Prostate gland (tissue), 2 donors: ENCODE results near the gene ITIH5. TPM values are rescaled to one million over a fixed set of nuclear protein-coding genes. Genes with fewer than 3 reads are reported as not detected.

Source experiments
- DNase-seq: peaks from one replicate; pipeline ENCODE4 v3.0.0-alpha.2; 2019; ENCODE audit warnings: low spot score
- H3K27ac ChIP-seq, 2 donors: fragments of 200-600 bp; sonication (generic); 2 replicates each; pipeline ENCODE4 v1.5.1; 2017 to 2019
- H3K27me3 ChIP-seq: fragments of 200-600 bp; sonication (generic); replicated peaks from 2 replicates; pipeline ENCODE4 v1.5.1; 2019; ENCODE audit not compliant: insufficient read depth
- H3K36me3 ChIP-seq, 2 donors: fragments of 200-600 bp; sonication (generic); 1 replicate in 1 of 2; 2 replicates in 1 of 2; pipeline versions ENCODE4 v1.5.1 to v1.8.1; 2017 to 2019
- H3K4me1 ChIP-seq: fragments of 200-600 bp; sonication (generic); replicated peaks from 2 replicates; pipeline ENCODE4 v1.5.1; 2019
- H3K4me3 ChIP-seq, 2 donors: fragments of 200-600 bp; sonication (generic); 2 replicates each; pipeline ENCODE4 v1.5.1; 2017 to 2019
- H3K9me3 ChIP-seq: fragments of 200-600 bp; sonication (generic); 2 replicates; pipeline ENCODE4 v1.5.1; 2017
- CTCF ChIP-seq, 4 experiments: fragments of 200-600 bp in 2 of 4; fragments of 450-650 bp in 2 of 4; sonication (generic) in 2 of 4; IDR thresholded peaks; 1 replicate in 3 of 4; 2 replicates in 1 of 4; pipeline ENCODE4 v1.5.1; 2016 to 2019; ENCODE audit warnings: antibody characterized with exemption in 4 of 4, mild to moderate bottlenecking in 2 of 4, moderate library complexity in 2 of 4
- POLR2A ChIP-seq: fragments of 450-650 bp; IDR thresholded peaks from one replicate; pipeline ENCODE4 v1.6.1; 2016; ENCODE audit warnings: antibody characterized with exemption, mild to moderate bottlenecking
- POLR2AphosphoS5 ChIP-seq: sonication (generic); formaldehyde crosslinking; IDR thresholded peaks from one replicate; pipeline ENCODE4 v1.6.1; 2017; ENCODE audit warnings: antibody characterized with exemption
- WGBS: methylation state at CpG from one replicate; pipeline ENCODE4 v1.1.5; 2018; 5-methylcytosine and 5-hydroxymethylcytosine counted together
- intact Hi-C: fragments of 100-400 bp; cut with DNase I; formaldehyde crosslinking; loops from one replicate; pipeline ENCODE4 v1.14.2; 2022
- total RNA-seq, 2 donors: library from RNA; depleted of rRNA; stranded (reverse); fragments of >200 nt; gene quantifications; one replicate each; pipeline ENCODE4 v1.1.0, GENCODE V29; 2016

The ITIH5 gene
- total RNA-seq, 2 donors from 2014 or later = 13.5 to 42.0 TPM

- intact Hi-C loops = no loop called here
- H3K36me3 ChIP-seq = no peaks in the 10 kb centered on the region
- no peak for TF ChIP-seq POLR2AphosphoS5
- TF ChIP-seq POLR2A = no peak
- no peak for TF ChIP-seq CTCF (IDR thresholded peaks at IDR 0.05)
- 96% methylated on average over 2 of the region's 2 CpGs for WGBS
- H3K4me1 ChIP-seq = no peaks in the 10 kb centered on the region
- no peaks in the 10 kb centered on the region for H3K9me3 ChIP-seq
- H3K27ac ChIP-seq = no peak overlapping the region
- H3K27me3 ChIP-seq = no peaks in the 10 kb centered on the region
- no peak overlapping the region for H3K4me3 ChIP-seq
- no peak for DNase-seq
Observed at GRCh38 chr10:7625009-7625408, 41.8 kb downstream of the ITIH5 start.

- no peak for DNase-seq
- no peaks in the 10 kb centered on the region for H3K27me3 ChIP-seq
- H3K4me1 ChIP-seq = no peaks in the 10 kb centered on the region
- H3K27ac ChIP-seq = no peak overlapping the region
- intact Hi-C loops = no loop called here
- no peak overlapping the region for H3K4me3 ChIP-seq
- 48% methylated on average over 6 of the region's 6 CpGs for WGBS
- TF ChIP-seq POLR2A (no peak), CTCF (IDR thresholded peaks at IDR 0.05) (peak in 2 of 4 experiments; percentile 19 to 31), POLR2AphosphoS5 (peak; percentile 3)
- H3K36me3 ChIP-seq = no peaks in the 10 kb centered on the region
- no peaks in the 10 kb centered on the region for H3K9me3 ChIP-seq
Observed at GRCh38 chr10:7622969-7623368, 43.8 kb downstream of the ITIH5 start.

- Histone ChIP-seq H3K36me3 (no peaks in the 10 kb centered on the region), H3K4me3 (no peak overlapping the region), H3K27ac (no peak overlapping the region), H3K27me3 (no peaks in the 10 kb centered on the region), H3K4me1 (no peaks in the 10 kb centered on the region), H3K9me3 (no peaks in the 10 kb centered on the region)
- intact Hi-C loops = no loop called here
- no peak for TF ChIP-seq POLR2A
- no peak for TF ChIP-seq CTCF (IDR thresholded peaks at IDR 0.05)
- no peak for TF ChIP-seq POLR2AphosphoS5
- WGBS = 23% methylated on average over 2 of the region's 2 CpGs
- no peak for DNase-seq
Observed at GRCh38 chr10:7618461-7618860, 48.3 kb downstream of the ITIH5 start.

- H3K27me3 ChIP-seq = no peaks in the 10 kb centered on the region
- H3K27ac ChIP-seq = no peak overlapping the region
- H3K9me3 ChIP-seq = no peaks in the 10 kb centered on the region
- 93% methylated on average over 3 of the region's 3 CpGs for WGBS
- H3K4me3 ChIP-seq = no peak overlapping the region
- H3K36me3 ChIP-seq = no peaks in the 10 kb centered on the region
- TF ChIP-seq POLR2AphosphoS5 = no peak
- TF ChIP-seq CTCF (IDR thresholded peaks at IDR 0.05) = no peak
- TF ChIP-seq POLR2A = no peak
- no peak for DNase-seq
- no peaks in the 10 kb centered on the region for H3K4me1 ChIP-seq
- intact Hi-C loops = no loop called here
Observed at GRCh38 chr10:7611909-7612308, 54.9 kb downstream of the ITIH5 start.

GRCh38 chr10:7610651-7611389 is 55.9 kb downstream of the ITIH5 start:
- TF ChIP-seq POLR2AphosphoS5 (no peak), CTCF (IDR thresholded peaks at IDR 0.05) (no peak), POLR2A (no peak)
- Histone ChIP-seq H3K27me3 (no peaks in the 10 kb centered on the region), H3K36me3 (no peaks in the 10 kb centered on the region), H3K27ac (no peak overlapping the region), H3K4me3 (no peak overlapping the region), H3K9me3 (no peaks in the 10 kb centered on the region), H3K4me1 (no peaks in the 10 kb centered on the region)
- WGBS = 66% methylated on average over 7 of the region's 7 CpGs
- DNase-seq = no peak
- intact Hi-C loops = no loop called here
